ENCODE measurements around the gene RIN3.

GRCh38 chr14:92685784-92686355 is 172.3 kb downstream of the RIN3 start:
- TF ChIP-seq CTCF (IDR thresholded peaks at IDR 0.05) (no peak), POLR2A (IDR thresholded peaks at IDR 0.05) (no peak)

Data from suprapubic skin (tissue), 3 donors.